ENCODE results near the gene CKS2.
A peak's percentile ranks its signal among the peaks of the same experiment; 100 is the strongest.

The CKS2 gene

GRCh38 chr9:89356782-89357181 lies 45.8 kb downstream of the CKS2 start:
- no peak for DNase-seq (ENCODE audit: low read depth)
- H3K4me3 ChIP-seq (ENCODE audit: low read length), result no peak overlapping the region
- TF ChIP-seq CTCF (conservative IDR thresholded peaks at IDR 0.05; ENCODE audit: low read length), result no peak

- no peak overlapping the region for H3K4me3 ChIP-seq (ENCODE audit: low read length)
- no peak for DNase-seq (ENCODE audit: low read depth)
- no peak for TF ChIP-seq CTCF (conservative IDR thresholded peaks at IDR 0.05; ENCODE audit: low read length)
These were observed 46.6 kb downstream of the CKS2 start for GRCh38 chr9:89357331-89358197.

- no peak for DNase-seq (ENCODE audit: low read depth)
- TF ChIP-seq CTCF (conservative IDR thresholded peaks at IDR 0.05; ENCODE audit: low read length), result no peak
- no peak overlapping the region for H3K4me3 ChIP-seq (ENCODE audit: low read length)
These were observed 47.5 kb downstream of the CKS2 start for GRCh38 chr9:89358376-89358916.

- no peak for TF ChIP-seq CTCF (conservative IDR thresholded peaks at IDR 0.05; ENCODE audit: low read length)
- peak; percentile 9 for DNase-seq (ENCODE audit: low read depth)
- H3K4me3 ChIP-seq (ENCODE audit: low read length), result no peak overlapping the region
These were observed 48.0 kb downstream of the CKS2 start for GRCh38 chr9:89358985-89359384.

- peak; percentile 40 for DNase-seq (ENCODE audit: low read depth)
- H3K4me3 ChIP-seq (ENCODE audit: low read length), result no peak overlapping the region
- TF ChIP-seq CTCF (conservative IDR thresholded peaks at IDR 0.05; ENCODE audit: low read length), result no peak
These were observed 48.8 kb downstream of the CKS2 start for GRCh38 chr9:89359751-89360261.

- no peak overlapping the region for H3K4me3 ChIP-seq (ENCODE audit: low read length)
- TF ChIP-seq CTCF (conservative IDR thresholded peaks at IDR 0.05; ENCODE audit: low read length), result no peak
- no peak for DNase-seq (ENCODE audit: low read depth)
These were observed 49.5 kb downstream of the CKS2 start for GRCh38 chr9:89360465-89360864.

- DNase-seq (ENCODE audit: low read depth), result no peak
- no peak for TF ChIP-seq CTCF (conservative IDR thresholded peaks at IDR 0.05; ENCODE audit: low read length)
These were observed 50.0 kb downstream of the CKS2 start for GRCh38 chr9:89361031-89361430.

More at GRCh38 chr9:89361031-89361430, 50.0 kb downstream of the CKS2 start:
- no peak overlapping the region for H3K4me3 ChIP-seq (ENCODE audit: low read length)

Measured in AG10803 (cell line).